HepG2 (cell line): Measurements from ENCODE around the gene EFHC2. TPM values are rescaled to one million over a fixed set of nuclear protein-coding genes. Genes with fewer than 3 reads are reported as not detected.
A peak's percentile ranks its signal among the peaks of the same experiment; 100 is the strongest.

Source experiments
- ATAC-seq: fragments of 200-7000 bp; cut with Tn5 transposase; 3 replicates; pipeline ENCODE4 v1.9.1; 2020; ENCODE audit warnings: mild to moderate bottlenecking, moderate library complexity
- Bru-seq: library from RNA; stranded (reverse); fragments of 400-500 nt; gene quantifications from one replicate; lab custom pipeline; 2021; lab: Mats Ljungman, UMichigan
- BruChase-seq, 2 experiments: library from RNA; stranded (reverse); fragments of 400-500 nt; gene quantifications; one replicate each; lab custom pipeline; 2021; lab: Mats Ljungman, UMichigan
- BruUV-seq: library from RNA; stranded (reverse); fragments of 400-500 nt; replicated peaks from 2 replicates; lab custom pipeline; 2021; lab: Mats Ljungman, UMichigan
- CTCF ChIA-PET: fragments of 300-600 bp; formaldehyde crosslinking; extraction: SDS; loops from one replicate; lab custom pipeline; 2021; ENCODE audit warnings: low total read pairs, inconsistent platforms, low intra/inter-chr PET ratio; lab: Yijun Ruan, JAX
- POLR2A ChIA-PET: fragments of 350-600 bp; sonication (Branson Sonifier 250); formaldehyde crosslinking; loops from one replicate; lab custom pipeline; 2020; ENCODE audit warnings: antibody characterized with exemption, inconsistent platforms; lab: Yijun Ruan, JAX
- DNase-seq: peaks from one replicate; pipeline ENCODE4 v3.0.0-alpha.2; 2015; ENCODE audit warnings: low spot score
- FAIRE-seq: peaks from 3 replicates; lab custom pipeline; 2011; peaks lifted over from hg19 to GRCh38; lab: Jason Lieb, UNC
- H2AFZ ChIP-seq: one replicate; pipeline ENCODE4 v1.6.1; 2011; ENCODE audit warnings: low read length, inconsistent platforms
- H3K27ac ChIP-seq: fragments of 300-600 bp; 3 replicates; pipeline ENCODE4 v1.8.0; 2011; ENCODE audit warnings: mixed run types, mild to moderate bottlenecking, mixed read lengths, low read length, inconsistent platforms; ENCODE audit not compliant: insufficient read depth; ENCODE audit errors: extremely low read length
- H3K27me3 ChIP-seq, 2 experiments: fragments of 200-600 bp in 1 of 2; 2 replicates in 1 of 2; 3 replicates in 1 of 2; pipeline versions ENCODE4 v1.6.0 to v1.8.0; 2011; ENCODE audit warnings: low read length in 2 of 2, mild to moderate bottlenecking in 2 of 2, moderate library complexity in 2 of 2, inconsistent platforms in 1 of 2; ENCODE audit not compliant: insufficient read depth in 2 of 2, control insufficient read depth in 1 of 2
- H3K36me3 ChIP-seq, 2 experiments: fragments of 200-600 bp in 1 of 2; replicated peaks in 1 of 2; 2 replicates in 1 of 2; 3 replicates in 1 of 2; pipeline versions ENCODE4 v1.5.1 to v1.8.0; 2011; ENCODE audit warnings: low read length in 2 of 2, inconsistent platforms in 1 of 2; ENCODE audit not compliant: insufficient read depth in 2 of 2, control insufficient read depth in 1 of 2
- H3K4me1 ChIP-seq: 2 replicates; pipeline ENCODE4 v1.5.1; 2012; ENCODE audit warnings: low read length, inconsistent platforms; ENCODE audit not compliant: insufficient read depth
- H3K4me2 ChIP-seq: 2 replicates; pipeline ENCODE4 v1.6.0; 2011; ENCODE audit warnings: low read depth, low read length, inconsistent platforms
- H3K4me3 ChIP-seq, 3 experiments: fragments of 200-600 bp in 1 of 3; sonication (generic), shearing (Covaris generic) in 1 of 3; replicated peaks in 1 of 3; 2 replicates each; pipeline ENCODE4 v1.5.1; 2011 to 2016; ENCODE audit warnings: low read length in 3 of 3, inconsistent platforms in 2 of 3, low read depth in 2 of 3, mild to moderate bottlenecking in 2 of 3, control low read depth in 1 of 3, mixed read lengths in 1 of 3; ENCODE audit not compliant: insufficient read depth in 1 of 3
- H3K79me2 ChIP-seq: one replicate; pipeline ENCODE4 v1.6.1; 2011; ENCODE audit warnings: low read length, inconsistent platforms; ENCODE audit not compliant: insufficient read depth
- H3K9ac ChIP-seq: 2 replicates; pipeline ENCODE4 v1.6.0; 2011; ENCODE audit warnings: mild to moderate bottlenecking, low read depth, low read length, inconsistent platforms; ENCODE audit not compliant: insufficient read depth
- H3K9me3 ChIP-seq: 2 replicates; pipeline ENCODE4 v1.5.1; 2012; ENCODE audit warnings: mild to moderate bottlenecking, low read length
- H4K20me1 ChIP-seq: 2 replicates; pipeline ENCODE4 v1.6.0; 2011; ENCODE audit warnings: inconsistent platforms, mild to moderate bottlenecking, low read length, moderate library complexity; ENCODE audit not compliant: insufficient read depth
- MYC ChIP-seq: sonication (generic); formaldehyde crosslinking; IDR thresholded peaks from 2 replicates; pipeline ENCODE4 v1.9.0; 2021; ENCODE audit warnings: missing genetic modification reagents, borderline replicate concordance
- ZNF530 ChIP-seq: sonication (generic); formaldehyde crosslinking; IDR thresholded peaks from 2 replicates; pipeline ENCODE4 v1.5.0; 2020; ENCODE audit warnings: low read depth, mild to moderate bottlenecking, missing genetic modification reagents
- WGBS: methylation state at CpG from one replicate; pipeline ENCODE4 v1.1.6; 2017; ENCODE audit warnings: low lambda C conversion rate; 5-methylcytosine and 5-hydroxymethylcytosine counted together
- in situ Hi-C: cut with HindIII; loops from 2 replicates; pipeline ENCODE4 v1.10.0; 2017; ENCODE audit warnings: low pct_unique_long_range_greater_than_20kb; ENCODE audit not compliant: extremely low pct_ligation_motif_present
- intact Hi-C: fragments of 100-400 bp; cut with micrococcal nuclease; formaldehyde crosslinking; loops from one replicate; pipeline ENCODE4 v1.10.0; 2022; ENCODE audit not compliant: unreplicated experiment
- long read RNA-seq, 2 experiments: library from RNA in 1 of 2; library from polyadenylated mRNA in 1 of 2; stranded (forward) in 1 of 2; unstranded in 1 of 2; transcript quantifications; one replicate each; pipeline ENCODE4 v2.0.0, GENCODE V29; 2019 to 2022
- polyA minus RNA-seq, 3 experiments: library from RNA; depleted of rRNA, polyadenylated mRNA; stranded (reverse); fragments of >200 nt; gene quantifications; 2 replicates each; pipeline ENCODE4 v1.2.3, GENCODE V29; 2011; ENCODE audit warnings: low replicate concordance in 1 of 3
- polyA plus RNA-seq, 8 experiments: library from polyadenylated mRNA; depleted of rRNA in 3 of 8; stranded (reverse) in 7 of 8; unstranded in 1 of 8; fragments of >200 nt; fragmentation: Illumina TruSeq in 4 of 8; extraction: Trizol in 4 of 8; gene quantifications; 2 replicates each; pipeline versions ENCODE4 v1.2.1 to v1.2.3, GENCODE V29; 2011 to 2016; ENCODE audit warnings: low read depth in 4 of 8, missing spikeins in 1 of 8, mixed read lengths in 1 of 8; ENCODE audit not compliant: insufficient read depth in 1 of 8
- total RNA-seq, 5 experiments: library from RNA; depleted of rRNA; stranded (reverse); fragments of >200 nt; fragmentation: Illumina TruSeq; extraction: Trizol; gene quantifications; 2 replicates each; pipeline ENCODE4 v1.2.3, GENCODE V29; 2016; ENCODE audit warnings: low read depth in 1 of 5

EFHC2 gene, protein sequence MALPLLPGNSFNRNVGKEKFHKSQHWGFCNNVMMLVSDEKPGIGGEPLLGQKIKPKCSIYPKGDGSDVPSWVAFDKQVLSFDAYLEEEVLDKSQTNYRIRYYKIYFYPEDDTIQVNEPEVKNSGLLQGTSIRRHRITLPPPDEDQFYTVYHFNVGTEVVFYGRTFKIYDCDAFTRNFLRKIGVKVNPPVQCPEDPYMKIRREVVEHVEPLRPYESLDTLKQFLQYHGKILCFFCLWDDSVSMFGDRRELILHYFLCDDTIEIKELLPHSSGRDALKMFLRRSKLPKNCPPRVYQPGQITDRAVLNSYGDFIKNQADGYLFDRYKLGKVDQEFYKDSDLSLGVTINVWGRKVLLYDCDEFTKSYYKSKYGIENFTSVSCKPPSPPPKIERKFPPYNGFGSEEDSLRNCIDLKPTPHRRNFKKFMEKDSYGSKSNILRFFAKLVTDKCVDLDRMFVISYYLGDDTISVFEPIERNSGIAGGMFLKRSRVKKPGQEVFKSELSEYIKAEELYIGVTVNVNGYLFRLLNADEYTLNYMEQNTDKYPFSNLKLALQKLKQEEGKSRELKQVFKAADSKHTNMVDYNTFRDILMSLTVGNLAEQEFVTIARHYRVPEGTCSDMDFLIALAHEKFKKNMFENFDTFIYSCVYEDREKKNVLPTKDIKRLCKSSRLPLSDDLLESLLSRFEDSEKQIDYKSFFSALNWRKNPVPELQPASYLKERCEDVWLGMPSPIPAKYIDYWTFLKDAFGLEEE
- total RNA-seq (2016; rRNA removed; fragmentation: Illumina TruSeq; extraction: Trizol), result not detected in 2 replicates
- total RNA-seq (2016; cell fraction: cytosol; rRNA removed; fragmentation: Illumina TruSeq; extraction: Trizol; ENCODE audit: low read depth), result not detected in 2 replicates
- not detected in 2 replicates for total RNA-seq (2016; cell fraction: insoluble cytoplasmic fraction; rRNA removed; fragmentation: Illumina TruSeq; extraction: Trizol)
- total RNA-seq (2016; cell fraction: membrane; rRNA removed; fragmentation: Illumina TruSeq; extraction: Trizol), result not detected in 2 replicates
- not detected in 2 replicates for total RNA-seq (2016; cell fraction: nucleus; rRNA removed; fragmentation: Illumina TruSeq; extraction: Trizol)
- polyA plus RNA-seq (2011; rRNA removed), result not detected in 2 replicates
- not detected in 2 replicates for polyA plus RNA-seq (2011; cell fraction: cytosol; rRNA removed)
- not detected in 2 replicates for polyA plus RNA-seq (2011; cell fraction: nucleus; rRNA removed)
- polyA plus RNA-seq (2012), result not detected in 2 replicates
- not detected in 2 replicates for polyA plus RNA-seq (2016; cell fraction: cytosol; fragmentation: Illumina TruSeq; extraction: Trizol; ENCODE audit: low read depth)
- polyA plus RNA-seq (2016; cell fraction: insoluble cytoplasmic fraction; fragmentation: Illumina TruSeq; extraction: Trizol; ENCODE audit: low read depth), result not detected in 2 replicates
- not detected in 2 replicates for polyA plus RNA-seq (2016; cell fraction: membrane; fragmentation: Illumina TruSeq; extraction: Trizol; ENCODE audit: low read depth)
- not detected in 2 replicates for polyA plus RNA-seq (2016; cell fraction: nucleus; fragmentation: Illumina TruSeq; extraction: Trizol; ENCODE audit: insufficient read depth, low read depth)
- not detected in 2 replicates for polyA minus RNA-seq (2011; rRNA and poly(A)+ RNA removed; ENCODE audit: low replicate concordance)
- polyA minus RNA-seq (2011; cell fraction: cytosol; rRNA and poly(A)+ RNA removed), result not detected in 2 replicates
- polyA minus RNA-seq (2011; cell fraction: nucleus; rRNA and poly(A)+ RNA removed), result not detected in 2 replicates
- not detected for Bru-seq, nascent RNA
- percentile 1 among the genes with signal in this experiment for BruChase-seq, experiment 1, labeled RNA remaining after a 6-hour chase
- not detected for BruChase-seq, experiment 2, labeled RNA remaining after a 2-hour chase
- long read RNA-seq, experiment 1, result 0 reads
- long read RNA-seq, experiment 2, result 0 reads

GRCh38 chrX:44343412-44344141, at the start of gene EFHC2:
TSS of gene EFHC2 (minus strand) at chrX:44343672. CDS start at chrX:44343588, 84 bp downstream.
- H3K9me3 ChIP-seq, result no peaks in the 10 kb centered on the region
- POLR2A ChIA-PET, result no interaction called here
- H3K9ac ChIP-seq, result no peak within 1 kb of the TSS
- H3K4me2 ChIP-seq, result peak within 1 kb of the TSS; percentile 43
- H2AFZ ChIP-seq, result no peak within 1 kb of the TSS
- no peaks in the 10 kb centered on the region for H3K36me3 ChIP-seq
- no peaks in the 10 kb centered on the region for H4K20me1 ChIP-seq
- WGBS, result 2% methylated on average over 8 of the region's 39 CpGs
- TF ChIP-seq MYC (CRISPR knock-in tag), result no peak
- TF ChIP-seq ZNF530 (CRISPR knock-in tag), result no peak
- H3K4me1 ChIP-seq, result no peaks in the 10 kb centered on the region
- ATAC-seq, result peak; percentile 35
- no peak for FAIRE-seq
- no TSS peak for BruUV-seq
- in situ Hi-C loops, result no loop called here
- intact Hi-C loops, result no loop called here
- H3K27me3 ChIP-seq, result no peaks in the 10 kb centered on the region
- DNase-seq, result no peak
- CTCF ChIA-PET, result no interaction called here
- no peak within 1 kb of the TSS for H3K27ac ChIP-seq
- H3K79me2 ChIP-seq, result no peaks in the 10 kb centered on the region
- peak within 1 kb of the TSS in 1 of 3 experiments; percentile 28; a peak in 1 of 6 replicates for H3K4me3 ChIP-seq
